ENCODE measurements around the gene ATP8A2.

The ATP8A2 gene

GRCh38 chr13:25890671-25891212, 519.0 kb downstream of the ATP8A2 start:
- DNase-seq: no peak

DNA sequence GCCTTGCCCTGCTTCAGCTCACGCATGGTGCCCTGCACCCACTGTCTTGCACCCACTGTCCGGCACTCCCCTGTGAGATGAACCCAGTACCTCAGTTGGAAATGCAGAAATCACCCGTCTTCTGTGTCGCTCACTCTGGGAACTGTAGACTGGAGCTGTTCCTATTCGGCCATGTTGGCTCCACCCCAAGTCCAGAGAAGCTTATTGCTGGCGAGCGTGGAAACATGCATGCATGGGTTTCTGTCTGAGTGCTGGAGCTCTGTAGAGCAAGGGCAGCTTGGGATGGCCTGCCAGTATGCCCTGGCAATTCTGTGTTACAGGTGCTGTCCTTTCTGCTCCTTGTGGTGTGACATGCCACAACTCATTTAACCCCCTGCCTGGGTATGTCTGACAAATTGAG, 527.2 kb downstream of the ATP8A2 start:
- no peak for DNase-seq

- no peak for DNase-seq
Measured at GRCh38 chr13:25899464-25899863, 527.7 kb downstream of the ATP8A2 start.

DNA sequence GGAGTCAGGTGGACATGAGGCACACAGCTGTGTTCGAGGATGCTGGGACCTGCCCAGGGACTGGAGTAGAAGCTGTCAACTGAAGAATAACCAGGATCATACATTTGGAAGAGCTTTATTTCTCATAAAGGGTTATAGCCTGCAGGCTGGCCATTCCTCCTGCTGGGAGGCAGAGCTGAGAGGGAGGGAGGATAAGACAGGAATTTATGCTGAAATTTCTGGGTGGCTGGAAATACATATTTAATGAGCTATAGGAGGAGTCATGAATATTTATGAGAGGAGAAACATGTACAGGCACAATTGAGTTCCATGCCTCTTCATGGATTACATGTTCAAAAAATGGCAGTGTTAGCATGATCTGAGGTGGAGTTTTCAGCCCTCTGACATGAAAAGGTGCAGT, 528.2 kb downstream of the ATP8A2 start:
- DNase-seq: no peak

GRCh38 chr13:25901460-25902376, 529.9 kb downstream of the ATP8A2 start:
- DNase-seq: peak; percentile 82

- DNase-seq: no peak
Measured at GRCh38 chr13:25902455-25902854, 530.7 kb downstream of the ATP8A2 start.

GRCh38 chr13:25902891-25903341, 531.1 kb downstream of the ATP8A2 start:
- no peak for DNase-seq

GRCh38 chr13:25904830-25905229, 533.1 kb downstream of the ATP8A2 start:
- DNase-seq: no peak

GRCh38 chr13:25905611-25906010, 533.8 kb downstream of the ATP8A2 start:
- no peak for DNase-seq

DNA sequence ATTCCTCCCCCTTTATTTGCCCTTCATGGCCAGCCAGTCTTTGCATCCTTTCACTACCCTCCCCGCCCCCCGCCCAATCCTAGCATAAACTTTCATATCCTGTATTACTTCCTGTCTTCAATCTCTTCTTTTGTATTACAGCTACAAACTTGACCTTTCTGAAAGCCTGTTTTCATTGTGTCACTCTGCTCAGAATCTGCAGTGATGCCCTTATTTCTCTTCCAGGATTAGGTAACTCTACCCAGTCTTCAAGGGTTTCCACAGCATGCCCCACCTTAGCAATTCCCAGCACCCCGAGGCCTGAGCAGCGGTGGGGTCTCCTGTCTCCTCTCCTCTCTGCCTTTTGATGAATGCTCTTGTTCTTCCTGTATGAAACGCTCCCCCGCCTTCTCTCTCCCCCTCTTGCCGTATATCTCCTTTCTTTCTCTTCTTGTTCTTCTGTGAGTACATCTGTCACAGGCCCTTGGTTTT, 534.5 kb downstream of the ATP8A2 start:
- DNase-seq: no peak

- peak; percentile 11 for DNase-seq
Measured at GRCh38 chr13:25908366-25908765, 536.6 kb downstream of the ATP8A2 start.

- no peak for DNase-seq
Measured at GRCh38 chr13:25910243-25910642, 538.5 kb downstream of the ATP8A2 start.

- DNase-seq: no peak
Measured at GRCh38 chr13:25910991-25911419, 539.2 kb downstream of the ATP8A2 start.

DNA sequence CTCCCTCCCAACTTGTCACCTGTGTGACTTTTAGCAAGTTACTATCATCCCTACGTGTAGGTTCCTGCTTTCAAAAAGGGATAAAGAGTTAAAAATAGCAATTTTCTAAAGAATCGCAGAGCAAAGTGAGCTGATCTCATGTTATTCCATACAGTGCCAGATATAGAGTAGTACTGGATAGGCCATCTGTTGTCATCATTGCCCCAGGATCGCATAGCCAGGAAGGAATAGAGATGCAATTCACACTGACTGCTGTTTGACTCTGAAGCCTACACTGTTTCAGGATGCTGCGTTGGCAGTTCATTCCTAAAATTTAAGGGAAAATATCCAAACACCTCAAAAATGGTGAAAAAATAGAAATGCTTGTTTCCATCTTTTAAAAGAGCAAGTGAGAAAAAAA, 541.2 kb downstream of the ATP8A2 start:
- DNase-seq: no peak

DNA sequence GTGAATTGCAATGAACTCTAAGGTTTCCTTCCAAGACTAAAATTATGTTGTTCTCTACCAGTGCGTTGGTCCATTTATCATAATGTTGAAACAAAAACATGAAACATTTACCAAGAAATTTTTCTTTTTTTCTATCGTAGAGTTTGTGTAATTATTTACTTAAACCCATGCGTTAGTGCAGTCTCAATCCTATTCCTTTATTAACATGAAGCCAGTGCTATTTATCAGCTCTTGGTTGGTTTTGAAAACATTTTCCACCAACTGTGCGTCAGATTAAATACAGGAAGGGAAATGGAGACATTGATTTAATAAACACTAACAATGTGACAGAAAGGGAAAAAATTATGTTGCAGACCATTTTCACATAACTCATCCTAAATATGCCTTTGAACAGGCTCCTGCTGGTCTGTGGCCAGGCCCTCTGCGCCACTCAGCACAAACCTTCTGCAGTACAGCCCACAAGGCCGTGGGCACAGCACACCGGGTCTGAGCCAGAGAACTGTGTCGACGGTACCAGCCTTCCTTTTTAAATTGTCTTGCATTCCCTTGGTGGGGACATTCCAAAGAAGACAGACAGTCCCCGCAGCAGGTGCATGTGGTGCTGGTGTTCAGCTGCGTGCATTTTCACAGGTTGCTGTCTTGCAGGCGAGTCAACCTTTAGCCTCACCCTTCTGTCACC, 544.2 kb downstream of the ATP8A2 start:
- no peak for DNase-seq

GRCh38 chr13:25920277-25920676, 548.5 kb downstream of the ATP8A2 start:
- DNase-seq: peak; percentile 22

DNA sequence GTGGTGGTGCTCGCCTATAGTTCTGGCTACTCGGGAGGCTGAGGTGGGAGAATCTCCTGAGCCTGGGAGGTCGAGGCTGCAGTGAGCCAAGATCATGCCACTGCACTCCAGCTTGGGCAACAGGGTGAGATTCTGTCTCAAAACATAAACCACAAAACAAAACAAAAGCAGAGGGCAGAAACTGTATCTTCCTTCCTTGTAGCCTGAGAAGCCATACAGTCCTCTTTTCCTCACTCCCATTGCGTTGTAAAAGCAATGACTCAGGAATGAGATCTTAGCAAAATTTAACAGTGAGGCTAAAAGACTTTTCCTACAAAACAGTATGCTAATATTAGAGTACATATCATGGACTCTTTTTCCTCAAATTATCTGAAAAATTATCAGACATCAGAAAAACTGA, 549.2 kb downstream of the ATP8A2 start:
- DNase-seq: peak; percentile 41

- DNase-seq: peak; percentile 85
Measured at GRCh38 chr13:25922376-25922775, 550.6 kb downstream of the ATP8A2 start.

DNA sequence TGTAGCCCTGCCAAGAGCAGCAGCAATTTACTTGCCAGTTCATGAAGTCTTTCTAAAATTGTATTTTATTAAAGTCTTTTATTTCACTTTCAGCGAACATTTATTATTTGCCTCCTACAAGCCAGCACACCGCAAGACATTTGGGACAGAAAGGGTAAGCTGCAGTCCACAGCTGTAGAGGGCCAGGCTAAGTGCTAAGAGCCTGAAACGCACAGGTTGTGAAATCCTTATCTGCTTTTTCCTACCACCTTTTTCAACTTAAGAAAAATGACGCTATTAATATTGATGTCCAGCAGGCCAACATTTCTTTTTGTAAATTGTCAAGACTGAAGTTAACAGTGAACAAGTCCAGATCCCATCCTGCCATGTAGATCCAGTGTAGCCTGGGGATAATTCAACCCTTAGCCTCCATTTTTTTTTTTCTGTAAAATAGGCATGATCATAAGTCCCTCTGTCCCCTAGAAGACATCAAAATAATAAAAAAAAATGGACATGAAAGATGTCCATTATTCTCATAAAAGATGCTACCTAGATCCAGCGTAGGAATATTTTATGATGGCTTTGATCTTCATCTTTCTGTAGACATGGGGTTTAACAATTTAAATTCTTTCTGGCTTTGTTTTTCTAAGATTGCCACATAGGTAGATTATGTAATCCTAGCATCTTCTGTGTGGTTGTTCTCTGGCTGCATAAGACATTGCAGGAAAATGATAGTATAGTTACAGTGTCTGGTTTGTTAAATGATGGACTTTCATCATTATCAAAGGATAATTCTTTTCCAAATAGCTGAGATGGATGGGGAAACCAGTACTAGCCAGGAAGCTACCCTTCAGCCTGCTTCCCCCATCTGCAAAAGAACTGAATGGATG, 551.7 kb downstream of the ATP8A2 start:
- no peak for DNase-seq

DNA sequence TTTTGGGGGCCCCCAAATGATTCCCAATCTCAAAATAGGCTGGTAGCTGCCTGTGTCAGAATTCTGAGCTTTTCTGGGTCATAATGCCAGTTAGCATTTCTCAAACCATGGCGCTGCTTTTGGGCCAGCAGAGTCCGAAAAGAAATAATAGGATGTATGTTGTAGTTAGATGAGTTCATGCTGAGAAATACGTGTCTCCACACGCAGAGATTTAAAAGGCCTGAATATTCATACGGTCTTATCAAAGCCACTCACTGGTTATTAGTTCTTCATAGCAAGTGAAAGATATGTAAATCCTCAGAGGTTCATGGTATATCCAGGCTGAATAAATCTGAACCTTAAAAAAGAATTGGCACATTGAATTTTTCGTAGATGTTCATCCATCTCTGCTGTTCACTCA, 555.6 kb downstream of the ATP8A2 start:
- DNase-seq: no peak

GRCh38 chr13:25927932-25928331, 556.2 kb downstream of the ATP8A2 start:
- DNase-seq: peak; percentile 28

DNA sequence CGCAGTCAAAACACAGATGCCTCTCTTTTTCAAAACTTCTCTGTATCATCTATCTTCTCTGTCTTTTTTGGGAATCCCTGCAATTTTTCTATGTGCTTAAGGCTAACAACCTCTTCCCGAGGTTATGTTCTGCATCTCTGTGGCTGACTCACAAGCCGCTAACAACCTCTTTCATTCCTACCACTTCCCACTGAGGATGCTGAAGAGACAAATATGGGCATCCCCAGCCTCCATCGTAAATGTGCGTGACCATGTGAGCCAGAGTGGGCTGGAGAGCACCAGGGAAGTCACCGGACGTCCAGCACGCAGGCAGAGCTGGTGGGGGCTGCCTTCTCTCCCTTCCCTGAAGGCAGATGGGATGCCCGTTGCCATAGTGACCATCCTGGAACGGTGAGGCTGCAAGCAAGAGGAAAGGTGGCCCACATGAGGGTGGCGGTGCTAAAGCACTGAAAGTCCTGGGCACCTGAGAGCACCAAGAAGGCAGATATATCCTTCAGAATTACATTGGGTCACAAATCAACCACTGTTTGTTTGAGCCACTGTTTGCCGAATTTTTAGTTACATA, 557.2 kb downstream of the ATP8A2 start:
- peak; percentile 62 for DNase-seq
